ENCODE measurements around the gene TBC1D24. TPM values are rescaled to one million over a fixed set of nuclear protein-coding genes. Genes with fewer than 3 reads are reported as not detected.

The TBC1D24 gene
- total RNA-seq: 10 to 100 TPM in 1 of 2 donors, 1 to 10 TPM in 1; 8.4 to 15.8 TPM

GRCh38 chr16:2474877-2475412 lies at the start of gene TBC1D24:
TSS of gene TBC1D24 (plus strand) at chr16:2475127. CDS start at chr16:2496149, 21,022 bp downstream.
- H3K9ac ChIP-seq (ENCODE audit: low read depth in 2 of 2, low read length in 2 of 2): peak within 1 kb of the TSS; percentile 79 to 81
- DNase-seq: peak; percentile 87
- no peaks in the 10 kb centered on the region for H3K36me3 ChIP-seq
- H3K9me3 ChIP-seq: no peaks in the 10 kb centered on the region
- TF ChIP-seq CTCF (IDR thresholded peaks at IDR 0.05): no peak
- peak within 1 kb of the TSS; percentile 70 for H3K4me3 ChIP-seq
- intact Hi-C loops (cut with DNase I): no loop called here
- peak within 1 kb of the TSS; percentile 72 for H3K27ac ChIP-seq
- peaks cover 17% of the 10 kb centered on the region for H3K4me1 ChIP-seq
- peaks cover 37% of the 10 kb centered on the region for H3K27me3 ChIP-seq

GRCh38 chr16:2425825-2426430 lies 49.0 kb upstream of the TBC1D24 start:
- DNase-seq: no peak
- intact Hi-C loops (cut with DNase I): loop anchor here (5.0 kb wide), 1 partner anchor 84 kb away; the partner anchor contains the start of gene ABCA3
- no peaks in the 10 kb centered on the region for H3K36me3 ChIP-seq

GRCh38 chr16:2426941-2427361 lies 48.0 kb upstream of the TBC1D24 start:
- no peaks in the 10 kb centered on the region for H3K36me3 ChIP-seq
- no peaks in the 10 kb centered on the region for H3K27me3 ChIP-seq
- no peak for DNase-seq
- no peak for TF ChIP-seq CTCF (IDR thresholded peaks at IDR 0.05)
- H3K27ac ChIP-seq: no peak overlapping the region
- no peak overlapping the region for H3K4me3 ChIP-seq
- no peaks in the 10 kb centered on the region for H3K9me3 ChIP-seq
- H3K9ac ChIP-seq (ENCODE audit: low read depth in 2 of 2, low read length in 2 of 2): no peak overlapping the region
- intact Hi-C loops (cut with DNase I): loop anchor here (5.0 kb wide), 1 partner anchor 85 kb away; the partner anchor contains the start of gene ABCA3
- peaks cover 7% of the 10 kb centered on the region for H3K4me1 ChIP-seq

More at GRCh38 chr16:2425825-2426430, 49.0 kb upstream of the TBC1D24 start:
- H3K4me1 ChIP-seq: peaks cover 7% of the 10 kb centered on the region
- no peak for TF ChIP-seq CTCF (IDR thresholded peaks at IDR 0.05)
- no peak overlapping the region for H3K27ac ChIP-seq
- H3K4me3 ChIP-seq: no peak overlapping the region
- H3K9ac ChIP-seq (ENCODE audit: low read depth in 2 of 2, low read length in 2 of 2): no peak overlapping the region
- no peaks in the 10 kb centered on the region for H3K27me3 ChIP-seq
- no peaks in the 10 kb centered on the region for H3K9me3 ChIP-seq

- Histone ChIP-seq H3K27me3 (no peaks in the 10 kb centered on the region), H3K36me3 (no peaks in the 10 kb centered on the region), H3K9me3 (no peaks in the 10 kb centered on the region), H3K4me3 (no peak overlapping the region), H3K27ac (no peak overlapping the region), H3K4me1 (peaks cover 7% of the 10 kb centered on the region), H3K9ac (ENCODE audit: low read depth in 2 of 2, low read length in 2 of 2) (no peak overlapping the region)
- no peak for TF ChIP-seq CTCF (IDR thresholded peaks at IDR 0.05)
- DNase-seq: no peak
- intact Hi-C loops (cut with DNase I): loop anchor here (5.0 kb wide), 1 partner anchor 85 kb away; the partner anchor contains the start of gene ABCA3
Measured at GRCh38 chr16:2427526-2427925, 47.4 kb upstream of the TBC1D24 start.

- Histone ChIP-seq H3K4me1 (peaks cover 7% of the 10 kb centered on the region), H3K27ac (peak overlapping the region; percentile 49), H3K36me3 (no peaks in the 10 kb centered on the region), H3K27me3 (no peaks in the 10 kb centered on the region), H3K9me3 (no peaks in the 10 kb centered on the region), H3K4me3 (peak overlapping the region; percentile 81), H3K9ac (ENCODE audit: low read depth in 2 of 2, low read length in 2 of 2) (peak overlapping the region; percentile 76 to 85)
- intact Hi-C loops (cut with DNase I): loop anchor here (5.0 kb wide), 1 partner anchor 86 kb away; the partner anchor contains the start of gene ABCA3
- TF ChIP-seq CTCF (IDR thresholded peaks at IDR 0.05): peak; percentile 20
- DNase-seq: peak; percentile 58
Measured at GRCh38 chr16:2428051-2428783, 46.7 kb upstream of the TBC1D24 start.

Data from colonic mucosa (tissue), 4 donors.